Activated T-helper 1 cell treated with Interleukin-2 at 50 U/mL for 16 hours (primary cell): Measurements from ENCODE around the gene UBE2U.

Experiments used
- DNase-seq: peaks from one replicate; pipeline ENCODE4 v3.0.0-alpha.2; 2020; ENCODE audit warnings: low read depth

The UBE2U gene

DNA sequence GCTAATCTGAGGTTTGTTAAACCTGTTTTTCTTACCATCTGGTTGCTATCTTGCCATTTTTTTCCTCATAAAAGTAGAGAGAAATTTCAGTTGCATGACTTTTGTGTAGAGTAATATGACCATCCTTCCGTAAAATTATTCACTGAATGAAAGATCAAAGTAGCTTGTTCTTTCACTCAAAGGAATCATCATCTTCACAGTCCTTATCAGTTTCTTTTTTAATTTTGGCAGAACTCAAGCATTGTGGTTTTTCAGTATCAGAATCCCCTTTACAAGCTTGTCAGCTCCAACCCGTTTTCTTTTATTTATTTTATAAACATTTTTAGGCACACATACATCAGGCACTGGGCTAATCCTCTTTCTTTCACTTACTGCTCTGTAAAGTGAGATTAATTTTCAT is 91.7 kb downstream of the UBE2U start:
- no peak for DNase-seq

DNA sequence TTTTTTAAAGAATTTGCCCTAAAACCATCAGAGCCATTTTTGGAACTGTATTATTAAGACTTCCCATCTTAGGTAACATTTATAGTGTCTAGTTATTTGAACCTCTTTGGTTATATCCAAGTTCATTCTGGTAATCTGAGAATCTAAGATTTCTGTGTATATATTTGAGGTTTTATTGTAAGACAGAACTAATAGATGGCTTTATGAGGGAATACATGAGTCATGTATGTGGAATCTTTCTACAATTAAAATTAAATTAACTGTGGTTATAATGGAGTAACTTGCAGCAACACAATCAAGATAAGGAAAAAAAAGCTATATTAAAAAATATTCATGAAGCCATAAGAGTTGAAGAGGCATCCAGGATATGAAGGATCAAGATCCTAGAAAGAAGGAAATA is 92.1 kb downstream of the UBE2U start:
- DNase-seq = no peak

DNA sequence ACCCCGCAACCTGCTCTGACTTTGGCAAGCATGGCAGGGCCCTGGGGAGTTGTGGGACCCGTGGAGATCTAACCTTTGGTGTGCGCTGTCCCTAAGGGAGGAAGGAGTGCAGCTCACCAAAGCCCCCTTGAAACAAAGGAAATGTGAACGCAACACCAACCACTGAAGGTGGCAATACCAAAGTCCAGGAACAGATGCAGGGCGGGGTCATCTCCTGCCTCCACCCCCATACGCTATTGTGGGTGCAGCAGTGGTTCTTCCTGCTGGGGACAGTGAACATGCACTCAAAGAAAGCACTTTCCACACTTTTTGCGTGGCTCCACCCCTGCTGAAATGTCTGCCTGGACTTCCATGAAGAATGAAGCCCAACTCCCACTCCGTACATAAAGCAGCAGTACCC is 93.0 kb downstream of the UBE2U start:
- DNase-seq = no peak

DNA sequence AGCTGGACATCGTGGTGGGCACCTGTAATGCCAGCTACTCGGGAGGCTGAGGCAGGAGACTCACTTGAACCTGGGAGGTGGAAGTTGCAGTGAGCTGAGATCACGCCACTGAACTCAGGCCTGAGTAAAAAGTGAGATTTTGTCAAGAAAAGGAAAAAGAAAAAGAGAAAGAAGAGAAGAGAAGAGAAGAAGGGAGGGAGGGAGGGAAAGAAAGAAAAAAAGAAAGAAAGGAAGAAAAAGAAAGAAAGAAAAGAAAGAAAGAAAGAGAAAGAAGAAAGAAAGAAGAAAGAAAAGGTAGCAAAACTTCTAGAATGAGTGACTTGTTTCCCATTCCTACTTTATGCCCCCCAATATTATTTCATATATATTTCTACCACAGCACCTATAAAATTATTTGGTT is 98.8 kb downstream of the UBE2U start:
- no peak for DNase-seq

DNA sequence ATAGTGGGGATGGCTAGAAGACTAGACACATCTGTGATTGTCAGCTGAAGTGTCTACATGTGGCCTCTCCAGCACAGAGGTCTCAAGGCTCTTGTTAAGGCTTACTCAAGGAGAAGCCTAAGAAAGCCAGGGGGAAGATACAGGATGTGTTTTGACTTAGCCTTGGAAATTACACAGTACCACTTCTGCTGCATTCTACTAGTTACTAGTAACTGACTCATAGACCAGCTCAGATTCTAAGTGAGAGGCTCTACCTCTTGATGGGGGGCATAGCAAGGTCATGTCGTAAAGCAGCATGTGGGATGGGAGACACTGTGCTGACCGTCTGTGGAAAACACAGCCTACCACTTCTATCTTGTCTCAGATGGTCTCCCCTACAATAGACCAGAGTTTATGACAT is 99.5 kb downstream of the UBE2U start:
- no peak for DNase-seq

DNA sequence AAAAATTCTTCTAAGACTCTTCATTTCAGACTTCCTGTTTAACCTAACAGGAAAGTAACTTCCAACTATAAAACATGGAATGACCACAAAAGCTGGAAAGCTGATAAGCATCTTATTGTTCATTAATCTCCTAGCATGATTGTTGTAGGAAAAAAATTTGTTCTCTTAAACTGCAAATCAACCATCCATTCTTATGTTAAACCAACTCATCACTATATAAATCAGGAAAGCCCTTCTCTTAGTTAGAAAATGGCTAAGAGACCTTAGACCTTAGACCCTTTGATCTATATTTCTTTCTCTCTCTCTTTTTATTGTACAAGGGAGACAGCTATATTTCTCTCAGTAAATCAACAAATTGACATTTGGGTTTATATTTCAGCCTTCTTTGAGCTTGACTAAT is 101.4 kb downstream of the UBE2U start:
- no peak for DNase-seq

DNA sequence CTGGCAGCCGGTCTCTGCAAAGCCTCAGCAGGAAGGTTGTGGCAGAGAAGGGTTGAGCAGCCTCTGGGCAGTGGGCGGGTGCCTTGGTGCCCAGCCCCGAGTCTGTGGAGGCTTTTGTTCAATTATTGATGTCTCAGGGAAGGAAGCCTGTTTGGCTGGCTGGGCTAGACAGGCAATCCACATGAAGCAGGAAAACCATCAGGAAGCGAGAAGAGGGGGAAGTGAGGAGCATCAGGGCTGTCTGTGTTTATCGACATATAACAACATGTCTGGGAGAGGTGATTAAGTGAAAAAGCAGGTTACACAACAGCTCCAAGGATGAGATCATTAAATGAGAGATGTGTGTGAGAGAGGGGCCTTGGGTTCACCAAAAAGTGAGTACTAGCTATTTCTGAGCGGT is 105.4 kb downstream of the UBE2U start:
- no peak for DNase-seq

DNA sequence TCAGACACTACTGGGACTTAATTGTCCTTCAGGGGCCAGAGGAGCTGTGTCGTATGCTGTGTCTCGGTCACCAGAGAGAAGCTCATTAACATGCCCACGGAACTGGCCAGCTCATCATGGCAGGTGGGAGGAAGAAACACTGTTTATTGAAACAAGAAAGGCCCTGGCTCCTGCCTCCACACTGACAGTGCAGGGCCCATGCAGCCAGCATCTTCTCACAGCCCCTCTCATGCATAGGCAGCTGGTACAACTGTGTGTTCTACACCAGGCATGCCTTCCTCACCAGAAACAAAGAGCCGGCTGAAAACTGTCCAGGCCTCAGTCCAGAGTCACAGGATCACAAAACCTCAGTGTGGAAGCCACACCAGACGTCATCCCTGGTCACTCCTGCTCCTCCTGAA is 106.0 kb downstream of the UBE2U start:
- DNase-seq = no peak

DNA sequence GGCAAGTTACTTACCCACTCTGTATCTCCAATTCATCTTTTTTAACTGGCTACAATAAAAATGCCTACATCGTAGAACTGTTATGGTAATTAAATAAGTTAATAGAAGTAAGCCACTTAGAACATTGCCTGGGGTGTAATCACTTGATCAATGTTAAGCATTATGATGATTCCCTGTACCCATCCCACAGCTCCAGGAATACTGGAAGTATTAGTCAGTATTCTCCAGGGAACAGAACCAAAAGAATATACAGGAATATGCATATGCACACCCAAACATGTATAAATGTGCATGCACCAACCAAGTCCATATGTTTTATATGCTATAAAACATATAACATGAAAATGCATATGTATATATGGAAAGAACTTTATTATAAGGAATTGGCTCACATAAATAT is 107.3 kb downstream of the UBE2U start:
- DNase-seq = no peak

DNA sequence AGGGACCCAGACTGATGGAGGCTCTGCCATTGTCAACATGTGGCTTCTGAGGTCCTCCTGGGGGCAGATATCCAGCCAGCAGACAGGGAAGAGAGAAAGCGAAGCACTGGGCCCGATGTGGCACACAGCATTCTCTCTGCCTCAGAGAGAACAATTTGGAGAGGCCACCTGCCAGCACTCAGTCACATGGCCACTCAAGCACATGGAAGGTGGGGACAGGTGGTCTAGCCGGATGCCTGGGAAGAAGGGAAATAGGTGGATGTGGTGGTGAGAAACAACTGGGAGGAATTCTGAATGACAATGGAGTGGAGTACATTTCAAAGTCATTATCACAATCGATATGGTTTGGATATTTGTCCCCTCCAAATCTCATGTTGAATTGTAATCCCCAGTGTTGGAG is 109.0 kb downstream of the UBE2U start:
- no peak for DNase-seq

DNA sequence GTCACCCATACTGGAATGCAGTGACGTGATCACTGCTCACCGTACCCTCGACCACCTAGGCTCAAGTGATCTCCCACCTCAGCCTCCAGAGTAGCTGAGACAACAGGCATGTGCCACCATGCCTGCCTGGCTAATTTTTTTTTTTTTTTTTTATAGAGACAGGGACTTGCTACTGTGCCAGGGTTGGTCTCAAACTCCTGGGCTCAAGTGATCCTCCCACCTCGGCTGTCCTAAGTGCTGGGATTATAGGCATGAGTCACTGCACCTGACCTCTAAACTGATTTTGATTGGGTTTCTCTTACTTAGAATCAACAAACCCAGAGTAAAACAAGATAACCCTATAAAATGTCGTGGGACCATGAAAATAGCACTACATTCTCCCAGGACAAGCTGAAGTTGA is 112.0 kb downstream of the UBE2U start:
- no peak for DNase-seq
